NCI-H82 treated with DMSO at 0.1 percent for 48 hours (cell line): ENCODE data around the gene ABCC6.
"Not testable (repeated sequence)": the region's sequence is repeated elsewhere in the genome, so short reads cannot be mapped to it uniquely, and the experiment has no call there.

Experiments used
- DNase-seq: peaks from one replicate; lab custom pipeline; 2025; ENCODE audit not compliant: unreplicated experiment; lab: John Stamatoyannopoulos, UW

Gene ABCC6

DNA sequence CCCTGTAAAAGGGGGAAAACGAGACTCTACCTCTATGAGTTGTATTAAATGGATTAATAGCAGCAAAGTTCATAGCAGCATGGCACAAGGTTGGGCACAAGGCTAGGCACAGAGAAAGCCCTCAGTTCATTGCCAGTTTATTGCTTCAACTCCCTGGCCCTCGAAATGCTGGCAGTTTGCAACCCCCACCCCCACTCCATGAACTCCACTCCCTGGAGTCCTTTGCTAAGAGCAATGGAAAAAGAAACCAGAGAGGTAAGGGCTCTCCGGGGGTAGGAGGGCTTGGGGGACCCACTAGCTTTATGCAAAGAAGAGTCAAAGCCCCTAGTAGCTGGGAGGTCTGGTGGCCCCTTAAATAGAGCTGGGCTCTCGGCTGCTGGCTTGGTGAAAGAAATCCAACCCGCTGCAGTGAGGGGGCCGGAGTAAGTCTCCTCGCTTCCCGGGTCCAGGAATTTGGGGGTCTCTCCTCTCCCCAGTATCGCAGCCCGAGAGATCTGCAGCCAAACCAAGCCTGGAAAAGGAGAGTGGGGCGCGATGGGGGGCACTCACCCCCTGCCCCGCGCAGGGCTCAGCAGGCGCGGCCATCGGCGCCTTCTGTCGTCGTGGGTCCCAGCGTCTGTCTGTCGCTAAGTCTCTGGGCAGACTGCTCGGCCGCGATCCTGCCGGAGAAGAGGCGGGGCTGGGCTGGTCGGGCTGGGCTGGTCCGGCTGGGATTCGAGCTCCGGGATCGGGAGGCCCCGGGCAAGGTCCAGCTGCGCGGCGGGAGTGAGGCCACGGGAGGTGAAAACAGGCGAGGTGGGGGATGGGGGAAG is at the start of gene ABCC6:
ABCC6 (minus strand) TSS at position 645 of the 812 bp plus-strand sequence; CDS start at position 585, 60 bp downstream.
- DNase-seq, result not testable (repeated sequence)

DNA sequence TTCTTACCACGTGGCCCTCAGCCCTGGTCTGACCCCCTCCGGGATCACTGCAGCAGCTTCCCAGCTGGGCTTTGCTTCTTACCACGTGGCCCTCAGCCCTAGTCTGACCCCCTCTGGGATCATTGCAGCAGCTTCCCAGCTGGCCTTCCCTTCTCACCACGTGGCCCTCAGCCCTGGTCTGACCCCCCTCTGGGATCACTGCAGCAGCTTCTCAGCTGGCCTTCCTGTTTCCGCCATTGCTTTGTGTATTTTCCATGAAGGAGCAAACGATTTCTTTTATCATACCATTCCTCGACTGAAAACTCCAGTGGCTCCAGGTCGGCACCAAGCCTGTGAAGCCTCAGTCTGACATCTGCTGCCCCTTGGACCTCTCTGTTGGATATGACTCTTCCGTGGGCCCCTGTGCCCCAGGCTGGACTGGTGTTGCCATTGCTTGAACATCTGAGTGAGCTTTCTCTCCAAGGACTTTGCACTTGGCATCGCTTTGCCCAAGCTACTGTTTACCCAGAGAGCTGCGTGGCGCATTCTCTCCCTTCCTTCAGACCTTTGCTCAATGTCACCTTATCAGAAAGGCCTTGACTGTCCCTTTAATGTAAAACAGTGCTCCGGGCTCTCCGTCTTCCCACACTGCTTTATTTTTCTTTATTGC is 49.4 kb upstream of the ABCC6 start:
- not testable (repeated sequence) for DNase-seq

DNA sequence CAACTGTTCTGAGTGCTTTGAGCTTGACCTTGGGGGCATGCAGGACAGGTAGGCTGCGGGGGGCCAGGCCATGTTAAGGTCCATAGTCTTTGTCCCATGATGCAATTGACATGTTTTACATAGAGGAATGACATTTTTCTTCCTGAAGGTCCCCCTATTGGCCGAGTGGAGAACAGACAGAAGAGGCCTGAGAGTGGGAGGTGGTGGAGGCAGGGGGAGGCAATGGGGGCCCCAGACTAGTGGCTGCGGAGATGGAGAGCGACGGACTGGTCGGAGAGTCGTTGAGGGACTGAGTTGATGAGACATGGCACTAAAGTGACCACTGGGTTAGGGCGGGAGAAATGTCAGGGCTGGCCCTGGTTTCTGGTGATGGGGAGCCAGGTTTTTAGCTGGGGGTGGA is 48.4 kb upstream of the ABCC6 start:
- DNase-seq, result not testable (repeated sequence)

DNA sequence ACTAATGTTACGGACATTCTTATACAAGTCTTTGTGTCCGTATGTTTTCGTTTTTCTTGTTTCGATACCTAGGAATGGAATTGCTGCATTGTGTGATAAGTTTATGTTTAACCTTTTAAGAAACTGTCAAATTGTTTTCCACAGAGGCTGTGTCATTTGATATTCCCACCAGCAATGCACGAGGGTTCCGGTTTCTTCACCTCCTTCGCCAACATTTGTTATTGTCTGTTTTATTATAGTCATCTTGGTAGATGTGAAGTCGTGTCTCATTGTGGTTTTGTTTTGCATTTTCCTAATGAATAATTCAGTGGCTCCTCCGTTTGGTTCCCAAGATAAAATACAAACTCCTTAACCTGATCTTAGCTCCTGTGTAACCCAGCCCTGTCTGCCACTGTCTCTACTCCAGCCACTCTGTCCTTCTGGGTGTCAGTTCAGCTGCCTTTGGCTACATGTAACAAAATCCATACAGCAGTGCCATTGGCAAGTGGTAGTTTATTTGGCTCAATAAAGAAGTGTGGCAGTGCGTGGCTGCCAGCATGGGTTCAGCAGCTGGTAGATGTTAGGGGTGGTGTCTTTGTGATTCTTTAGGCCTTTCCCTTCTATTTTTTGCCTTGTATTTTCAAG is 45.0 kb upstream of the ABCC6 start:
- DNase-seq, result not testable (repeated sequence)

DNA sequence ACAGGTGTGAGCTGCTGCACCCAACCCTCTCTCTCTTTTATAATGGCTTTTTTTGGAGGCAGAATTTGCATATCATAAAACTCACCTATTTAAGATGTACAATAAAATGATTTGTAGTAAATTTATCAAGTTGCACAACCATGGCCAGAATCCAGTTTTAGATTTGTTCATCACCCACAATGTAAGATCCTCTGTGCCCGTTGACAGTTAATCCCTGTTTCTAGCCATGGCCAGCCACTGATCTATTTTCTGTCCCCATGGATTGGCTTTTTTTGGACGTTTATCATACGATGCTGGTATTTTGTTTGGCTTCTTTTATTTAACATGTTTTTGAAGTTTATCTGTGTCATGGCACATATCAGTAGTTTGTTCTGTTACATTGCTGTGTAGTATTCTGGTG is 44.4 kb upstream of the ABCC6 start:
- DNase-seq, result not testable (repeated sequence)

DNA sequence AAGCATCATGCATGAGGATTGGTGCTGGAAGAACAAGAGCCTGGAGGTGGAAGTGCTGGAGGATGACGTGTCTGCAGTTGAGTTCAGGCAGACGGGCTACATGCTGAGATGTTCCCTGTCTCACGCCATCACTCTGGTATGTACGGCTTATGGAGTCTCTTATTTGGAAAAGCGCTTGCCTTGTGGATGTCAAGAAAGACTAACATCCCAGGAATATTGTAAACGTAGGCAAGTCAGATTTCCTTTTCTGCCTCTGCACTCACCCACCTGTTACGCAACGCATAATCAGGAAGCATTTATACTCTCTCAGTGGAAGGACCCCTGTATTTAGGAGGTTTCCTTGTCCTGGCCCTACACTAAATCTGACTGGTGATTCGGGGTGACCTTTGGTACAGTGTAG is 41.8 kb upstream of the ABCC6 start:
- not testable (repeated sequence) for DNase-seq

DNA sequence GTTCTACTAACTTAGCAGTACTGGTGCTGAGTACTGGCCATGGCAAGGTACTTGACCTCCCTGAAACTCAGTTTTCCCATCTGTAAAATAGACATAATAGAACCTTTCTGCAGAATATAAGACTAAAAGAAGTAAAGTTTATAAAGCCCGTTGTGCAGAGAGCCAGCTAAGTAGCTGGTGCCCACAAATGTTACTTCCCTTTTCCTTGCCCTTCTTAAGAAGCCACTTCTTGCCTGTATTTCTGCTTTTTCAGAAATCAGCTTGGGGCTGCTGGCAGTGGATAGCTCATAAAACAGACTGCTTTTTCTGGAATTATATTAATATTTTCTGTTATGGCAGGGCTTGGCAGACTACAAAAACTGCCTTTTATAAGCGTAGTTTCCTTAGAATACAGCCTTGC is 40.7 kb upstream of the ABCC6 start:
- not testable (repeated sequence) for DNase-seq

DNA sequence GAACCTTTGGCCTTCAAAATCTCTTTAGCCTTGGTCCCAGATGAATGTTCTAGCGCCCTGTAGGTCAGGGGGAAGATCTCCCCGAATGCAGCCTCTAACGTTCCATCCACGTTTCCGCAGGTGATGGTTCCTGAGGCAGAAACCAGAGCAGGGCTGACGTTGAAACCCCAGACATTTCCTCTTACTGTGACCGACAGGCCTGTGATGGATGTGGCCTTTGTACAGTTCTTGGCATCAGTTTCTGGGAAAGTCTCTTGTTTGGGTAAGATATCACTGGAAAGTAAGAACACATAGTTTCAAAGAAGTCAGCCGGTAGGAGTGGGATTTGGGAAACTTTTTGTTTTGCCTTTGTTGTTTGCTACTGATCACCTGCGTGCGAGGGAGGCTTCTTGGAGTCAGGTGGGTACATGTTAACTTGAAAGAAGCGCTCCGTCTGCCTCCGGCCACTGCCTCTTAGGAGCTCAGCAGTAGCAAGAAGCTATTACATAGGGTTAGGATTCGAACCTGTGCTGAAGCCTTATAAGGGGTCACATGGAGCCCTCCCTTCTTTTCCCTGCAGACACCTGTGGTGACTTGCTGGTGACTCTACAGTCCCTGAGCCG is 39.8 kb upstream of the ABCC6 start:
- not testable (repeated sequence) for DNase-seq

DNA sequence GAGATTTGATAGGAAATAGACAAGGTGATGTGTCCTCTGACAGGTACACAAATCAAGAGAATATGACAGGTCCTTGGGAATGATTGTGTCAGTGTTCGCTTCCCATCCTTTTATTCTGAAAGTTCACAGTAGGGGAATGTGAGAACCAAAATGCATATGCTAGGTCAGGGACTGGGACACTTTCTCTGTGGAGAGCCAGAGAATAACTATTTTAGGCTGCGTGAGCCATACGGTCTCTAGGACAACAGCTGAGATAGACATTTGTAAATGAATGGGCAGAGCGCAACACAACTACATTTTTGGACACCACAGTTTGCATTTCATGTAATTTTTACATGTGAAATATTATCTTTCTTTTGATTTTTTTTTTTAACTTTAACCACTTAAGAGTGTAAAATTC is 36.7 kb upstream of the ABCC6 start:
- not testable (repeated sequence) for DNase-seq

DNA sequence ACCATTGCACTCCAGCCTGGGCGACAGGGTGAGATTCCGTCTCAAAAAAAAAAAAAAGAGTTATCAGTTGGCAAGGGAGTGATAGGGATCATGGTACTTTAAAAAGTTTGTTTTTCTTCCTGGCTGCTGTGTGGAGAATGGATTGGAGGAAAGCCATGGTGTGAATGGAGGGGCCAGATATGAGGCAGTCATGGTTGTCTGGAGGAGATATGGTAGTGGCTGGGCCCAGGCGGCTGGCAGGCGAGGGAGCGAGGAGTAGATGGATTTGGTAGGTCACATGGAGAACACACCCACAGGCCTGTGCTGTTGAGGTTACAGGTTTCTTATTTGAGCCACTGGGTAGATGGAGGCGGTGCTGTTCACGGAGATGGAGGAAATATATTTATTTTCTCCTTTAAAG is 35.5 kb upstream of the ABCC6 start:
- not testable (repeated sequence) for DNase-seq

DNA sequence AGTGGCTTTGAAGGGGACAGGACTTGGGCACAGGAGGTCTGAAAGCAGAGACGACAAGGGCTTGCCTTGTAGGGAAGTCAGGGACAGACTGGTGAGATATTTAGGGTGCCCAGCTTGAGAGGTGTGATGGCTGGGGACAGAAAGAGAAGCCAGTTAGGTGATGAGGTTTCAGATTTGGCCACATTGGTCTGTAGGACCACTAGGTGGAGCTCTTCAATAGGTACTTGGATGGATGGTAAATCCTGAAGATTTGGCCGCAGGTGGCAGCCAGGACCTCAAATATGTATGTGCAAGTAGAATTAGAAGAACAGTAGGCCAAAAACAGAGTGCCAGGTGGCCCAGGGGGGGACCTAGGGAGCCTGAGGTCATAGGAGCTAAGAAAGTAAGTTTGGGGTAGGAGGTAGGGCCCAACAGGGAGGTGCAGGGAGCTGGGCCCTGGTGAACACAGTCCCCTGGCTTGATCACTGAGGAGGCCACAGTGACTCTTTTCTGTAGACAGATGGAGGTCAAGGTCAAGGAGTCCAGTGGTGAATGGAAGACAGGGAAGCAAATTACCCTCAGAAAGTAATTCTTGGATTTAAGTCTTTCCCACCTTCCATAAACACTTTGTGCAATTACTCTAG is 34.1 kb upstream of the ABCC6 start:
- not testable (repeated sequence) for DNase-seq

DNA sequence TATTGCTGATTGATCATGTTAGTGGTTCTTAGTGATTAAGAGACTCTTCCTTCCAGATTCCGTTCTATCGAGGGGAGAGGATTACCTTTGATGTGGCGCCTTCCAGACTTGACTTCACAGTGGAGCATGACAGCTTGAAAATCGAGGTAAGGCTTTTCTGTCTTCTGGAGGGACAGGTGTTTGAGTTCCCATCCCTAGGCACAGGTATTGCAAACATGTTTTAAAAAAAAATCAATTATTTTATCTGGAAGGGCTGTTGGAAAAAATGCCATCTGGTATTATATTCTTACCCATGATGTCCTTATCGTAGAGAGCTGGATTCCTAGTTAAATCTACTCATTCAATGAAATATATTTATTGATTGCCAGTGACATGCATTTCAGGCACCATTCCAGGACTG is 29.1 kb upstream of the ABCC6 start:
- not testable (repeated sequence) for DNase-seq

DNA sequence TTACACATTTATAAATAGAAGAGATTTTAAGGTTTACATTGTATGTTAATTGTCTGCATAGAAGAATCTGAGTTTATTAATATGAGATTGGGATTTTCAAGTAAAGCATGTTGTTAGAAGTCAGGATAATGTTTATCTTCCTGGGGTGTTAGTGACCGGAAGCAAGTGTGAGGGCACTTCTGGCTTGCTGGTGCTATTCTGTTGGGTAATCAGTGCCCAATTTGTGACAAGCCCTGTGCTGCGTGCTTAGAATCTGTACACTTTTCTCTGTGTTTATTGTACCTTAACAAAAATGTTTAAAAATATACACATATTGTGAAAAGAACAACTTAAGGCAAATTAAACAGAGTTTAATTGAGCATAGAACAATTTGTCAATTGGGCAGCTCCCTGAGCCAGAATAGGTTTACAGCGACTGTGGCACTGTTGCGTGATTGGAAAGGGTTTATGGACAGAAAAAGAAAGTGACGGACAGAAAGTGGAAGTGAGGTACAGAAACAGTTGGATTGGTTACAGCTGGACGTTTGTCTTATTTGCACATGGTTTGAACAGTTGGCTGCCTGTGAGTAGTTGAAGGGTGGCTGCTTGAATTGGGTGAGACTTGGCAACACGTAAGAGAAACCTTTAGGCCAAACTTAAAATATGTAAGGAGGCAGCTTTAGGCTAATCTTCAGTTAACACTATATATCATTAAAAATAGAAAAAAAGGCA is 26.5 kb upstream of the ABCC6 start:
- not testable (repeated sequence) for DNase-seq

DNA sequence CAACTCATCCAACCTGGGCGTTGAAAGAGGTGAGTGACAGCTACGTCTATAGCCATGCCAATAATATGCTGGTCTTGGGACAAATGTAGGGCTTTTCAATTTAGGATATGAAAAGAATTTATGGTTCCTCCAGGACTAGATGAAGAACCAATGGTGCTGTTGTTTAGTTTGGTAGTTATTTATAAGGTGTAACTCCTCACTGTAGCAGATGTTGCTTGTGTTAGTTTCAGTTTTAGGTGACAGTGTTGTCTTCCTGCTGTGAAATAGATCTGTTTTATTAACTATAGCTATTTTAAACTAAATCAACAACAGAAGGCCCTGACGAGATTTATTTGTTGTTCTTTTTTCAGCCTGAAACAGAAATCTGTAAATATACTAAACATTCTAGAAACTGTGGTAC is 24.1 kb upstream of the ABCC6 start:
- not testable (repeated sequence) for DNase-seq

DNA sequence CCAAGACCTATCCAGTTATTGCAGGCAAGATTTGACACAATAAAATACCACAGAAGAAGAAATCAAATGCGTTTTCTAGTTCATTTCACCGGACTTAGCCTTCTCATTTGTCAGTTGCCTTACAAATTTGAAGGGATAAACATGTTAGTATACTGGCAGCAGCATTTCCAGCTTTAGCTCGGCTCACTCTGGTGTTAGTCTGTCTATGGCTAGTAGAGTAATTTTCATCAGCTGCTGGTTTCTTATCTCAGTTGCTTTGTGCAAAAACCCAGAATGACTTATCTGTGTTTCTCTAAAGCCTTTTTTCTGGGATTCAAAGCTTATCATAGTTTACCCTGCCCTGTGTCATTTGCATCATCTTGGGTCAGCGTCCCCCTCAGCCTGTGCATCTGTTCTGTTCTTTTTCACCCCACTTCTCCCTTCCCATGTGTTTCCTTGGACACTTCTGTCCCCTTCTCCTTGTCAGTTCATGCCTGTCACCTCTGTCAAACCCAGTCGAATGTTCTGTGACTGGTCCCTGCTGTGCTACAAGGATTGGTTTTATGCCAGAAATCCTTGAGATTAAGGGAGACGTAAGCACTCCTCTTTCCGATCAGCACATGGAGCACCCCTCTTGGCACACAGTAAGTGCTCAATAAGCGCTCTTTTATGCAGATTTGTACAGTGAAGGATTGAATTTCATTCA is 23.4 kb upstream of the ABCC6 start:
- not testable (repeated sequence) for DNase-seq

DNA sequence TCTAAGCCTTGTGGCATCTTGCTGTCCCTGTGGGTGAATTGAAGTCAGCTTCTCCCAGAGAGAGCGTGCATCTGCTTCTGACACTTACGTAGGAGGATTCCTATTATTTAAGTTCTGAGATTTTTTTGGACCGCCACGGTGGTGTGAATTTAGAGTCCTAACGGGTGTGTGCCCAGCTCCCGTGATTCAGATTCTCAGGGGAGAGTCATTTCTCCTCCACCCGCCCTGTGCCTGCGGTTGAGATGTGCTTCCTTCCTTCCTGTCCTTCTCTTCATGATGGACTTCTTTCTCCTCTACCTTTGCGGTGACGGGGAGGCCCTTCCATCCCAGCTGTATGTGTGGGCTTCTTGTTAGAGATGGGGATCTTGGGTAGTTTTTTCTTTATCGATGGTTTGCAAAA is 20.6 kb upstream of the ABCC6 start:
- DNase-seq, result not testable (repeated sequence)

DNA sequence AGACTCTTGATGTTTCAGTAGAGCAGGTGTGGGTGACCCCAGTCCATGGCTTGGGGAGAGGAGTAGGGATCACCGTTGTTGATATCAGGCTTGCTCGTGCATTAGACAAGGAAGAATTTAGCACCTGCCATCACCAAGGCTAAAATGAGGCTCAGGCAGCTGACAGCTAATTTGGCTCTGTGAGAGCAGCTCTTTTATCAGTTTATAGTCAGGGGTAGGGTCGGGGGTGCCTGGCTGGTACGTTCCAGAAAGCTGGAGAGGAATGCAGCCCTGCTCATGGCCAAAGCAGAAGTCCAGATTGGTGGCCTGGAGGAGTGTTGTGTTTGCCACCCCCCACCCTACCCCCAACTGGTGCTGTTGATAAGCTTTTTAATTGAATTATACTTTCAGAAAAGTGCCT is 17.4 kb upstream of the ABCC6 start:
- DNase-seq, result not testable (repeated sequence)

DNA sequence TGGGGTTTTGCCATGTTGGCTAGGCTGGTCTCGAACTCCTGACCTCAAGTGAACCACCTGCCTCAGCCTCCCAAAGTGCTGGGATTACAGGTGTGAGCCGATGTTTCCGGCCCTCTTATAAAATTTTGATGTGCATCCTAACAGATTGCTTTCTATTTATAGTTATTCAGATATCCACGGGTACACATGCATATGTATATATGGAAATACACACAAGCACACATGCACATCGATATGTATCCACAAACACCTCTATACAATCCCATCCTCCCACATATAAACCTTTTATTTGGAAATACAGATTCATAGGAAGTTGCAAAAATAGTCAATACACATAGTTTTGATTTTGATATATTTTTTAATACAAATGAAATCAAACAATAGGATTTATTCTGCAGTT is 14.4 kb upstream of the ABCC6 start:
- not testable (repeated sequence) for DNase-seq

DNA sequence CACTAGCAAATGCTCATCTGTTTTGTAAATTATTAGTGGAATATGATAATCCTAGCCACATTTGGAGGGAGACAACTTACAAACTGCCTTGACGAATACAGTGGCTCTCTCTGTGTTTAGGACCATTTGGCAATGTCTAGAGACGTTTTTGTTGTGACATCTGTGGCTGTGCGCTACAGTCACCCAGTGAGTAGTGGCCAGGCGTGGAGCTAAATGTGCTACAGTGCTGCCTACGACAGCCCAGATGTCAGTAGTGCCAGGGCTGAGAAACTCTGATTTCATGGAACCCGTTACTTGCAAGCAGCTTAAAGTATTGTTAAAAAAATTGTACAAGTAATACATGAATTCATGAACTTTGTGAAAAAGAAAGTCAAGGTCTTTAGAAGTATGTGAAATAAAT is 13.8 kb upstream of the ABCC6 start:
- DNase-seq, result not testable (repeated sequence)

DNA sequence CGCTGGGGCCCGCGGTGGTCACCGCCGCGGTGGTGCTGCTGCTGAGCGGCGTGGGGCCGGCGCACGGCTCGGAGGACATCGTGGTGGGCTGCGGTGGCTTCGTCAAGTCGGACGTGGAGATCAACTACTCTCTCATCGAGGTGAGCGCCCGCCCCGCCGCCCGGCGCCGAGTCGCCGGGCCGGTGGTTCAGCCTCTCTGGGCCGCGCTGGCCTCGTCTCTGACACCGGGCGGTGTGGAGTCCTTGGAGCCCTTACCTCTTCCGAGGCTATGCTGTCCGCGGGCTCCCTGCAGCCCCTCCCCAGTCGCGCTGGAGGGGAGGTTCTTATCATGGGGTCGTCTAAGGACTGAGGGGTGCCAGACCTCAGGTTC is 9.4 kb upstream of the ABCC6 start:
- DNase-seq, result not testable (repeated sequence)
